Gastrocnemius medialis (tissue), 4 donors: ENCODE measurements around the gene TMEM163. TPM values are rescaled to one million over a fixed set of nuclear protein-coding genes. Genes with fewer than 3 reads are reported as not detected.
"Not testable (repeated sequence)": the region's sequence is repeated elsewhere in the genome, so short reads cannot be mapped to it uniquely, and the experiment has no call there.

Experiments used
- ATAC-seq, 2 donors: fragments of 150-250 bp; one replicate each; pipeline ENCODE4 v1.9.1; 2016
- DNase-seq, 2 donors: peaks; one replicate each; pipeline ENCODE4 v3.0.0-alpha.2; 2019
- H3K27ac ChIP-seq, 4 donors: fragments of 200-600 bp; sonication (generic); 1 replicate in 1 of 4; 2 replicates in 3 of 4; pipeline ENCODE4 v1.5.1; 2016 to 2018; ENCODE audit warnings: mild to moderate bottlenecking in 2 of 4, moderate library complexity in 1 of 4
- H3K27me3 ChIP-seq, 3 donors: fragments of 200-600 bp; sonication (generic) in 2 of 3; 1 replicate in 1 of 3; 2 replicates in 2 of 3; pipeline versions ENCODE4 v1.5.1 to v1.6.0; 2016 to 2019; ENCODE audit warnings: mild to moderate bottlenecking in 1 of 3, moderate library complexity in 1 of 3
- H3K36me3 ChIP-seq, 2 donors: fragments of 200-600 bp; sonication (generic) in 1 of 2; one replicate each; pipeline ENCODE4 v1.5.1; 2017 to 2018
- H3K4me1 ChIP-seq, 2 donors: fragments of 200-600 bp; sonication (generic) in 1 of 2; one replicate each; pipeline ENCODE4 v1.5.1; 2016 to 2017; ENCODE audit warnings: mild to moderate bottlenecking in 2 of 2
- H3K4me3 ChIP-seq, 4 donors: fragments of 200-600 bp; sonication (generic) in 3 of 4; 1 replicate in 1 of 4; 2 replicates in 3 of 4; pipeline ENCODE4 v1.5.1; 2016 to 2019; ENCODE audit warnings: mild to moderate bottlenecking in 2 of 4
- H3K9me3 ChIP-seq, 3 donors: fragments of 200-600 bp; sonication (generic) in 2 of 3; 1 replicate in 1 of 3; 2 replicates in 2 of 3; pipeline ENCODE4 v1.5.1; 2016 to 2019
- POLR2A ChIP-seq, 2 donors: fragments of 450-650 bp; IDR thresholded peaks; one replicate each; pipeline ENCODE4 v1.6.1; 2017; ENCODE audit warnings: antibody characterized with exemption in 2 of 2, mild to moderate bottlenecking in 2 of 2, moderate library complexity in 2 of 2
- in situ Hi-C, 4 donors: fragments of 200-750 bp; cut with MboI; loops; one replicate each; pipeline versions ENCODE4 v1.15.0 to v1.8.0; 2017; ENCODE audit warnings: low sequenced_read_pairs in 4 of 4
- intact Hi-C: fragments of 100-400 bp; cut with DNase I; formaldehyde crosslinking; loops from one replicate; pipeline ENCODE4 v1.15.1; 2023; ENCODE audit warnings: low total_unique reads
- total RNA-seq, 4 donors: library from RNA; depleted of rRNA; stranded (reverse); fragments of >200 nt; gene quantifications; one replicate each; pipeline versions ENCODE4 v1.1.0 to v1.2.3, GENCODE V29; 2016
- TF ChIP-seq, protein P1 (sequence below), 5 experiments: fragments of 450-650 bp in 3 of 5; fragments of 200-600 bp in 2 of 5; sonication (generic) in 2 of 5; IDR thresholded peaks in 4 of 5; conservative IDR thresholded peaks in 1 of 5; 1 replicate in 4 of 5; 2 replicates in 1 of 5; pipeline ENCODE4 v1.5.1; 2016 to 2019; ENCODE audit warnings: antibody characterized with exemption in 5 of 5, mild to moderate bottlenecking in 3 of 5, moderate library complexity in 3 of 5

TMEM163 gene
- total RNA-seq, 4 donors from 2014 or later, result not detected

DNA sequence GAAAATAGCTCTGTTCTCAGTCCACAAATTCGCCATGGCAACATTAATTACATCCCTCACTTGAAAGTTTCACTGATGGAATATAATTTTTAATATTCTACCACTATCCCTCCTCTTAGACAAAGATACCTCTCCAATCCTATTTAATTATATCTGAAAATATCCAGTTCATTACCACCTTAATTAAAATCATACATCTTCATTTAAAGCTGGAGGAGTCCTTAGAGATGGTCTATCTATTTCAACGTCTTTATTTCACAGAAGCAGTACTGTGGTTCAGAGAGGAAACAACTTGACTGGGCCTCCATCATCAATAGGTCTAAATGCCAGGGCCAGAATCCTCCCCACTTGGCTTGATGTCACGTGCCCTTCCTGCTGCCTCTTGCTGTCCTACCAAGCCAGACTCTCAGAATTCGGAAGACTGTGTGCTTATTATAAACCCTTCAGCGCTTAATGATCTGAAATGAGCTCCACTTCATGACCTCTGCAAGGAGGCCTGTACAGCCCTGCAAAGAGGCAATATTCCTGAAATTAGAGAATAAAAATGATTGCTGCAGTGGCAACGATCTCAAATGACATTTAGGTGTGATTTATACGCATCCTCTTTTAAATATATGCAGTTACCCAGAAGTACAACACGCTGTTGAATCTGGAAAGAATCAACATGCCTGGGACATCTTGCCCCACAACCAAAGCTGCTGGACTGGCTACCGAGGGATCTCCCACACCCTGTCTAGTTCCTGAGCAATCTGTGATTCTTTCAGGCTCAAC, 146.3 kb downstream of the TMEM163 start:
- Histone ChIP-seq H3K4me1 (no peaks in the 10 kb centered on the region), H3K4me3 (no peak overlapping the region), H3K27me3 (no peaks in the 10 kb centered on the region), H3K36me3 (no peaks in the 10 kb centered on the region), H3K27ac (no peak overlapping the region), H3K9me3 (no peaks in the 10 kb centered on the region)
- DNase-seq (no peak), ATAC-seq (no peak)
- in situ Hi-C loops (no loop called here), intact Hi-C loops (no loop called here)
- no peak for TF ChIP-seq POLR2A (IDR thresholded peaks at IDR 0.05)
- TF ChIP-seq, protein P1, sequence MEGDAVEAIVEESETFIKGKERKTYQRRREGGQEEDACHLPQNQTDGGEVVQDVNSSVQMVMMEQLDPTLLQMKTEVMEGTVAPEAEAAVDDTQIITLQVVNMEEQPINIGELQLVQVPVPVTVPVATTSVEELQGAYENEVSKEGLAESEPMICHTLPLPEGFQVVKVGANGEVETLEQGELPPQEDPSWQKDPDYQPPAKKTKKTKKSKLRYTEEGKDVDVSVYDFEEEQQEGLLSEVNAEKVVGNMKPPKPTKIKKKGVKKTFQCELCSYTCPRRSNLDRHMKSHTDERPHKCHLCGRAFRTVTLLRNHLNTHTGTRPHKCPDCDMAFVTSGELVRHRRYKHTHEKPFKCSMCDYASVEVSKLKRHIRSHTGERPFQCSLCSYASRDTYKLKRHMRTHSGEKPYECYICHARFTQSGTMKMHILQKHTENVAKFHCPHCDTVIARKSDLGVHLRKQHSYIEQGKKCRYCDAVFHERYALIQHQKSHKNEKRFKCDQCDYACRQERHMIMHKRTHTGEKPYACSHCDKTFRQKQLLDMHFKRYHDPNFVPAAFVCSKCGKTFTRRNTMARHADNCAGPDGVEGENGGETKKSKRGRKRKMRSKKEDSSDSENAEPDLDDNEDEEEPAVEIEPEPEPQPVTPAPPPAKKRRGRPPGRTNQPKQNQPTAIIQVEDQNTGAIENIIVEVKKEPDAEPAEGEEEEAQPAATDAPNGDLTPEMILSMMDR (IDR thresholded peaks at IDR 0.05 in 4 of 5, conservative IDR thresholded peaks at IDR 0.05 in 1 of 5), result no peak

DNA sequence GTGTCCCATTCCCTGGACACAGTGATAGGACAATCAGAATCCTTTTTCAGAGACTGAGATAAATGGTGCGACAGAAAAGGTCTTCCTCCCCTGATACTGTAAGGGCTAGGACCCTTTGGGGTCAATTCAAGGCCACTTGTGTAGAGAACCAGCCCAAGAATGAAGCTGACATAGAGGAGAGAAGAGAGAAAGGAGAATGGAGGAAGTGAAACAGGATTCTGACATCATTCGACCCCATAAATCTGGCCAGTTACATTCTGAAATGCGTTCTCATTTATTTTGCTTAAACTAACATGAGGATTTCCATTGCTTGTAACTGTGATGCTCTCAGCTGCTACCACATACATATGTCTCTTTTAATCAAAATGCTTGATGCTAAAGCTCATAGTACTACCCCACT, 148.1 kb downstream of the TMEM163 start:
- H3K36me3 ChIP-seq, result no peaks in the 10 kb centered on the region
- ATAC-seq (no peak), DNase-seq (no peak)
- no peaks in the 10 kb centered on the region for H3K9me3 ChIP-seq
- no peaks in the 10 kb centered on the region for H3K4me1 ChIP-seq
- no peak overlapping the region for H3K4me3 ChIP-seq
- intact Hi-C loops, result no loop called here
- in situ Hi-C loops, result no loop called here
- TF ChIP-seq, protein P1 (IDR thresholded peaks at IDR 0.05 in 4 of 5, conservative IDR thresholded peaks at IDR 0.05 in 1 of 5), result no peak
- no peak for TF ChIP-seq POLR2A (IDR thresholded peaks at IDR 0.05)
- H3K27ac ChIP-seq, result no peak overlapping the region
- no peaks in the 10 kb centered on the region for H3K27me3 ChIP-seq

DNA sequence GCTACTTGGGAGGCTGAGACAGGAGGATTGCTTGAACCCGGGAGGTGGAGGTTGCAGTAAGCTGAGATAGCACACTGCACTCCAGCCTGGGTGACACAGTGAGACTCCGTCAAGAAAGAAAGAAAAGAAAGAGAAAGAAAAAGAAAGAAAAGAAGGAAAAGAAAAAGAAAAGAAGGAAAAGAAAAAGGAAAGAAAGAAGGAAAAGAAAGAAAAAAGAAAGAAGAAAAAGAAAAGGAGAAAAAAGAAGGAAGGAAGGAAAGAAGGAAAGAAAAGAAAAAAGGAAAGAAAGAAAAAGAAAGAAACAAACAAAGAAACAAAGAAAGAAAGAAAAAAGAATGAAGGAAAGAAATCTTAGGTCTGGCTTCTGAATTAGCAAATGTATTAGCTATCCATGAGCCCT, 150.4 kb downstream of the TMEM163 start:
- no peak overlapping the region for H3K4me3 ChIP-seq
- no peak overlapping the region for H3K27ac ChIP-seq
- no peak for TF ChIP-seq POLR2A (IDR thresholded peaks at IDR 0.05)
- TF ChIP-seq, protein P1 (IDR thresholded peaks at IDR 0.05 in 4 of 5, conservative IDR thresholded peaks at IDR 0.05 in 1 of 5), result no peak
- DNase-seq (no peak), ATAC-seq (no peak)
- no peaks in the 10 kb centered on the region for H3K4me1 ChIP-seq
- intact Hi-C loops, result no loop called here
- no peaks in the 10 kb centered on the region for H3K9me3 ChIP-seq
- H3K36me3 ChIP-seq, result no peaks in the 10 kb centered on the region
- no peaks in the 10 kb centered on the region for H3K27me3 ChIP-seq
- in situ Hi-C loops, result no loop called here

DNA sequence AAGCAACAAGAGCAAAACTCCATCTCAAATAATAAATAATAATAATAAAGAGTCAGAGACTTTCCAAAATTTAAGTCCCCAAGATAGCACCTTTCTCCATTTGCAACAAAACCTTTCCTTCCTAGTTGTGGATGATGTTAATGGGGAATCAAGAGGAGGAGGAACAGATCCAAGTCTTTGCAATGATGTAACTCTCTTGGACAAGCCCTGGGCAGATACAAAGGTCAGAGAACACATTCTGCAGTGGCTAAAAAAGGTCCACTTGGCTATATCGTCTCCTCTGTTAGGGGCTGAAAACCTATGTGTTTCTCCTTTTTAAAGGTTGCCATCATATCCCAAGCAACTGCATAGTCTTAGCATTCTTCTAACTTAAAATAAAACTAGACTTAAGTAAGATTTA, 151.1 kb downstream of the TMEM163 start:
- DNase-seq (no peak), ATAC-seq (no peak)
- no peaks in the 10 kb centered on the region for H3K27me3 ChIP-seq
- H3K27ac ChIP-seq, result no peak overlapping the region
- H3K9me3 ChIP-seq, result no peaks in the 10 kb centered on the region
- no peaks in the 10 kb centered on the region for H3K36me3 ChIP-seq
- in situ Hi-C loops, result no loop called here
- no peak overlapping the region for H3K4me3 ChIP-seq
- TF ChIP-seq POLR2A (IDR thresholded peaks at IDR 0.05), result no peak
- TF ChIP-seq, protein P1 (IDR thresholded peaks at IDR 0.05 in 4 of 5, conservative IDR thresholded peaks at IDR 0.05 in 1 of 5), result no peak
- H3K4me1 ChIP-seq, result no peaks in the 10 kb centered on the region
- intact Hi-C loops, result no loop called here

DNA sequence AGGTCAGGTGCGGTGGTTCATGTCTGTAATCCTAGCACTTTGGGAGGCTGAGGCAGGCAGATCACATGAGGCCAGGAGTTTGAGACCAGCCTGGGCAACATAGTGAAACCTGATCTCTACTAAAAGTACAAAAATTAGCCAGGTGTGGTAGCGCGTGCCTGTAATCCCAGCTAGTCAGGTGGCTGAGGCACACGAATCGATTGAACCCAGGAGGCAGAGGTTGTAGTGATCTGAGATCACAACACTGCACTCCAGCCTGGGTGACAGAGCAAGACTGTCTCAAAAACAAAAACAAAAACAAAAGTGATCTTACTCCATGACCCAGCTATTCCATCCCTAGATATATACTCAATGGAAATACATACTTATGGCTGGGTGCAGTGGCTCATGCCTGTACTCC, 153.8 kb downstream of the TMEM163 start:
- H3K27me3 ChIP-seq, H3K4me1 ChIP-seq, H3K4me3 ChIP-seq, intact Hi-C loops, H3K9me3 ChIP-seq, H3K36me3 ChIP-seq, in situ Hi-C loops, H3K27ac ChIP-seq, ATAC-seq, DNase-seq: not testable (repeated sequence)
